ENCODE measurements around the gene TMEM106C. TPM values are rescaled to one million over a fixed set of nuclear protein-coding genes. Genes with fewer than 3 reads are reported as not detected.

Gene TMEM106C
- total and polyA plus RNA-seq, 2 of the 13 experiments (the other 11 are each of a cell fraction or from before 2014, with no cell fraction given) = 132 to 192 TPM

DNA sequence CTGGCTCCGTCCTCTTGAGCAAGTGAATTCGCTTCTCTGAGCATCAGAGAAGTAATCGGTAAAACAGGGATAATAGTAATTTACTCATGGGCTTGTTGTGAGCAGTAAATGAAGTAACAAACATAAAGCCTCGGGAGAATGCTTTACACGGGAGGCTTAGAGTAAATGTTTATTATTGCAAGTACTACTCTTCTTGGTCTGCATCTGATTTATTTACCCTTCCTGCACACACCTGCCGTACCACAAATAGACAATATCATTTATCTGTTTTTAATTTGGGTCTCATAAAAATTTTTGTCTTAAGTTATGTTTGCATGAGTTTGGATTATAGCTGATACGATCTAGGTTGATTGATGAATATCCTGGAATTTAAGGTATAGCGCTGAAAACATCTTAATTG lies 48.7 kb downstream of the TMEM106C start (continued):
- TF ChIP-seq, protein P1, sequence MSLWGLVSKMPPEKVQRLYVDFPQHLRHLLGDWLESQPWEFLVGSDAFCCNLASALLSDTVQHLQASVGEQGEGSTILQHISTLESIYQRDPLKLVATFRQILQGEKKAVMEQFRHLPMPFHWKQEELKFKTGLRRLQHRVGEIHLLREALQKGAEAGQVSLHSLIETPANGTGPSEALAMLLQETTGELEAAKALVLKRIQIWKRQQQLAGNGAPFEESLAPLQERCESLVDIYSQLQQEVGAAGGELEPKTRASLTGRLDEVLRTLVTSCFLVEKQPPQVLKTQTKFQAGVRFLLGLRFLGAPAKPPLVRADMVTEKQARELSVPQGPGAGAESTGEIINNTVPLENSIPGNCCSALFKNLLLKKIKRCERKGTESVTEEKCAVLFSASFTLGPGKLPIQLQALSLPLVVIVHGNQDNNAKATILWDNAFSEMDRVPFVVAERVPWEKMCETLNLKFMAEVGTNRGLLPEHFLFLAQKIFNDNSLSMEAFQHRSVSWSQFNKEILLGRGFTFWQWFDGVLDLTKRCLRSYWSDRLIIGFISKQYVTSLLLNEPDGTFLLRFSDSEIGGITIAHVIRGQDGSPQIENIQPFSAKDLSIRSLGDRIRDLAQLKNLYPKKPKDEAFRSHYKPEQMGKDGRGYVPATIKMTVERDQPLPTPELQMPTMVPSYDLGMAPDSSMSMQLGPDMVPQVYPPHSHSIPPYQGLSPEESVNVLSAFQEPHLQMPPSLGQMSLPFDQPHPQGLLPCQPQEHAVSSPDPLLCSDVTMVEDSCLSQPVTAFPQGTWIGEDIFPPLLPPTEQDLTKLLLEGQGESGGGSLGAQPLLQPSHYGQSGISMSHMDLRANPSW (CRISPR knock-in tag; IDR thresholded peaks at IDR 0.05; ENCODE audit: borderline replicate concordance) = no peak
- no peak for TF ChIP-seq GATAD2A (CRISPR knock-in tag; IDR thresholded peaks at IDR 0.05)

GRCh38 chr12:48013287-48013686 lies 49.9 kb downstream of the TMEM106C start:
- BruUV-seq (replicated peaks) = no TSS peak
- H3K4me1 ChIP-seq (ENCODE audit: insufficient read depth, low read length) = peaks cover 27% of the 10 kb centered on the region
- H3K27ac ChIP-seq (ENCODE audit: extremely low read length, insufficient read depth, low read length) = no peak overlapping the region
- 27% methylated on average over 2 of the region's 2 CpGs for WGBS (ENCODE audit: low lambda C conversion rate)
- H3K79me2 ChIP-seq (ENCODE audit: insufficient read depth, low read length) = no peaks in the 10 kb centered on the region
- intact Hi-C loops (cut with micrococcal nuclease; ENCODE audit: unreplicated experiment) (no loop called here), in situ Hi-C loops (cut with HindIII; ENCODE audit: extremely low pct_ligation_motif_present, low pct_unique_long_range_greater_than_20kb) (no loop called here)
- DNase-seq (ENCODE audit: low spot score) (no peak), ATAC-seq (no peak), FAIRE-seq (no peak)
- TF ChIP-seq, protein P2, sequence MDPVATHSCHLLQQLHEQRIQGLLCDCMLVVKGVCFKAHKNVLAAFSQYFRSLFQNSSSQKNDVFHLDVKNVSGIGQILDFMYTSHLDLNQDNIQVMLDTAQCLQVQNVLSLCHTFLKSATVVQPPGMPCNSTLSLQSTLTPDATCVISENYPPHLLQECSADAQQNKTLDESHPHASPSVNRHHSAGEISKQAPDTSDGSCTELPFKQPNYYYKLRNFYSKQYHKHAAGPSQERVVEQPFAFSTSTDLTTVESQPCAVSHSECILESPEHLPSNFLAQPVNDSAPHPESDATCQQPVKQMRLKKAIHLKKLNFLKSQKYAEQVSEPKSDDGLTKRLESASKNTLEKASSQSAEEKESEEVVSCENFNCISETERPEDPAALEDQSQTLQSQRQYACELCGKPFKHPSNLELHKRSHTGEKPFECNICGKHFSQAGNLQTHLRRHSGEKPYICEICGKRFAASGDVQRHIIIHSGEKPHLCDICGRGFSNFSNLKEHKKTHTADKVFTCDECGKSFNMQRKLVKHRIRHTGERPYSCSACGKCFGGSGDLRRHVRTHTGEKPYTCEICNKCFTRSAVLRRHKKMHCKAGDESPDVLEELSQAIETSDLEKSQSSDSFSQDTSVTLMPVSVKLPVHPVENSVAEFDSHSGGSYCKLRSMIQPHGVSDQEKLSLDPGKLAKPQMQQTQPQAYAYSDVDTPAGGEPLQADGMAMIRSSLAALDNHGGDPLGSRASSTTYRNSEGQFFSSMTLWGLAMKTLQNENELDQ (CRISPR knock-in tag; IDR thresholded peaks at IDR 0.05; ENCODE audit: borderline replicate concordance) = no peak
- TF ChIP-seq, protein P3, sequence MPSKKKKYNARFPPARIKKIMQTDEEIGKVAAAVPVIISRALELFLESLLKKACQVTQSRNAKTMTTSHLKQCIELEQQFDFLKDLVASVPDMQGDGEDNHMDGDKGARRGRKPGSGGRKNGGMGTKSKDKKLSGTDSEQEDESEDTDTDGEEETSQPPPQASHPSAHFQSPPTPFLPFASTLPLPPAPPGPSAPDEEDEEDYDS (CRISPR knock-in tag; IDR thresholded peaks at IDR 0.05) = no peak
- TF ChIP-seq FOSL1 (CRISPR knock-in tag; IDR thresholded peaks at IDR 0.05; ENCODE audit: borderline replicate concordance) (no peak), MAFK (conservative IDR thresholded peaks at IDR 0.05 in 1 of 2, IDR thresholded peaks at IDR 0.05 in 1 of 2; ENCODE audit: low read length in 2 of 2) (peak; percentile 93 to 95), ATF7-NPFF (CRISPR knock-in tag; IDR thresholded peaks at IDR 0.05; ENCODE audit: low read depth) (no peak), TFDP2 (CRISPR knock-in tag; IDR thresholded peaks at IDR 0.05) (no peak), ZNF354B (CRISPR knock-in tag; IDR thresholded peaks at IDR 0.05) (no peak), ZNF749 (CRISPR knock-in tag; IDR thresholded peaks at IDR 0.05; ENCODE audit: borderline replicate concordance) (no peak), PCBP2 (optimal IDR thresholded peaks at IDR 0.05; ENCODE audit: low read depth, low read length, poor library complexity, severe bottlenecking) (no peak), MAFF (IDR thresholded peaks at IDR 0.05; ENCODE audit: low read depth, low read length) (peak; percentile 92), SUZ12 (IDR thresholded peaks at IDR 0.05; ENCODE audit: low read depth, low read length) (no peak)
- TF ChIP-seq, protein P4, sequence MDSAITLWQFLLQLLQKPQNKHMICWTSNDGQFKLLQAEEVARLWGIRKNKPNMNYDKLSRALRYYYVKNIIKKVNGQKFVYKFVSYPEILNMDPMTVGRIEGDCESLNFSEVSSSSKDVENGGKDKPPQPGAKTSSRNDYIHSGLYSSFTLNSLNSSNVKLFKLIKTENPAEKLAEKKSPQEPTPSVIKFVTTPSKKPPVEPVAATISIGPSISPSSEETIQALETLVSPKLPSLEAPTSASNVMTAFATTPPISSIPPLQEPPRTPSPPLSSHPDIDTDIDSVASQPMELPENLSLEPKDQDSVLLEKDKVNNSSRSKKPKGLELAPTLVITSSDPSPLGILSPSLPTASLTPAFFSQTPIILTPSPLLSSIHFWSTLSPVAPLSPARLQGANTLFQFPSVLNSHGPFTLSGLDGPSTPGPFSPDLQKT (CRISPR knock-in tag; IDR thresholded peaks at IDR 0.05; ENCODE audit: borderline replicate concordance) = no peak
- TF ChIP-seq, protein P5, sequence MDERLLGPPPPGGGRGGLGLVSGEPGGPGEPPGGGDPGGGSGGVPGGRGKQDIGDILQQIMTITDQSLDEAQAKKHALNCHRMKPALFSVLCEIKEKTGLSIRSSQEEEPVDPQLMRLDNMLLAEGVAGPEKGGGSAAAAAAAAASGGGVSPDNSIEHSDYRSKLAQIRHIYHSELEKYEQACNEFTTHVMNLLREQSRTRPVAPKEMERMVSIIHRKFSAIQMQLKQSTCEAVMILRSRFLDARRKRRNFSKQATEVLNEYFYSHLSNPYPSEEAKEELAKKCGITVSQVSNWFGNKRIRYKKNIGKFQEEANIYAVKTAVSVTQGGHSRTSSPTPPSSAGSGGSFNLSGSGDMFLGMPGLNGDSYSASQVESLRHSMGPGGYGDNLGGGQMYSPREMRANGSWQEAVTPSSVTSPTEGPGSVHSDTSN (CRISPR knock-in tag; IDR thresholded peaks at IDR 0.05) = no peak
- H3K9ac ChIP-seq (ENCODE audit: insufficient read depth, low read depth, low read length) = no peak overlapping the region
- H3K4me3 ChIP-seq (replicated peaks in 1 of 3; ENCODE audit: insufficient read depth in 1 of 3, low read depth in 2 of 3, low read length in 3 of 3) = no peak overlapping the region
- ChIA-PET CTCF (ENCODE audit: low intra/inter-chr PET ratio, low total read pairs) (no interaction called here), POLR2A (no interaction called here)
- H3K9me3 ChIP-seq (ENCODE audit: low read length) = no peaks in the 10 kb centered on the region
- H3K4me2 ChIP-seq (ENCODE audit: low read depth, low read length) = no peak overlapping the region
- H4K20me1 ChIP-seq (ENCODE audit: insufficient read depth, low read length) = no peaks in the 10 kb centered on the region
- no peaks in the 10 kb centered on the region for H3K36me3 ChIP-seq (replicated peaks in 1 of 2; ENCODE audit: control insufficient read depth in 1 of 2, insufficient read depth in 2 of 2, low read length in 2 of 2)
- no peaks in the 10 kb centered on the region; a peak in 1 of 5 replicates for H3K27me3 ChIP-seq (ENCODE audit: control insufficient read depth in 1 of 2, insufficient read depth in 2 of 2, low read length in 2 of 2)
- H2AFZ ChIP-seq (ENCODE audit: low read length) = no peak overlapping the region

Measured in HepG2 (cell line).